ENCODE measurements around the gene ETV3.

ETV3 gene

DNA sequence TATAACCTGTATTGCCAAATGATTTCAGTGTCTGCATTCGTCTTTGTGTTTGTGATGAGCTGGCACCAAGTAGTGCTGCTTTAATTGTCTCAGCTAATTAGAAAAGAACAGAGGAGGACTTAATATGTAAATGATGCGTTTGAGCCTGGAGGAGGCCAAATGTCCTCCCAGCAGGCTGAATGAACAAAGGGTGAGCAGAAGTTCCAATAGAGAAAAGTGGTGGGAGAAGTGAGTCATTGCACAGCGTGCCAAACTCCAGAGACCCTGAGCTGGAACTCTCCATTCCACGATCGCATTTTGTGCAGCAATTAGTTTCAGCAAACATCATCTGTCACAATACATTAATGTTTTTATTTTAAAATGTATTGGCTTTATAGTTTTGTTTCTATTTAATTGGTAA lies 56.5 kb downstream of the ETV3 start:
- Histone ChIP-seq H3K18ac (ENCODE audit: low read length) (no peak overlapping the region), H3K4me2 (ENCODE audit: low read length) (no peak overlapping the region), H2BK5ac (ENCODE audit: low read length) (no peak overlapping the region), H3K27me3 (ENCODE audit: insufficient read depth, low read length, poor library complexity) (no peaks in the 10 kb centered on the region), H3K27ac (ENCODE audit: low read depth, low read length) (no peak overlapping the region), H4K5ac (ENCODE audit: low read length) (no peak overlapping the region), H4K8ac (ENCODE audit: low read depth, low read length) (no peak overlapping the region), H3K36me3 (ENCODE audit: control insufficient read depth, insufficient read depth, low read length) (no peaks in the 10 kb centered on the region), H3K79me1 (ENCODE audit: low read length) (no peaks in the 10 kb centered on the region), H3K4me1 (ENCODE audit: control insufficient read depth, low read depth, low read length) (no peaks in the 10 kb centered on the region), H2BK15ac (replicated peaks; ENCODE audit: low read depth) (no peak overlapping the region), H3K56ac (ENCODE audit: low read length) (no peak overlapping the region), H2BK120ac (ENCODE audit: low read depth, low read length) (no peak overlapping the region), H3K79me2 (ENCODE audit: control insufficient read depth, insufficient read depth, low read length) (no peaks in the 10 kb centered on the region), H3K23ac (ENCODE audit: low read length) (no peak overlapping the region), H3K9ac (ENCODE audit: low read length) (no peak overlapping the region), H3K4me3 (ENCODE audit: low read length) (no peak overlapping the region), H2AK5ac (ENCODE audit: low read length) (no peak overlapping the region), H3K4ac (ENCODE audit: low read depth, low read length) (no peak overlapping the region)
- DNase-seq: peak; percentile 52
- WGBS (ENCODE audit: extremely low coverage, insufficient coverage, low lambda C conversion rate): no CpG with 5 or more reads among the region's 5 CpGs

DNA sequence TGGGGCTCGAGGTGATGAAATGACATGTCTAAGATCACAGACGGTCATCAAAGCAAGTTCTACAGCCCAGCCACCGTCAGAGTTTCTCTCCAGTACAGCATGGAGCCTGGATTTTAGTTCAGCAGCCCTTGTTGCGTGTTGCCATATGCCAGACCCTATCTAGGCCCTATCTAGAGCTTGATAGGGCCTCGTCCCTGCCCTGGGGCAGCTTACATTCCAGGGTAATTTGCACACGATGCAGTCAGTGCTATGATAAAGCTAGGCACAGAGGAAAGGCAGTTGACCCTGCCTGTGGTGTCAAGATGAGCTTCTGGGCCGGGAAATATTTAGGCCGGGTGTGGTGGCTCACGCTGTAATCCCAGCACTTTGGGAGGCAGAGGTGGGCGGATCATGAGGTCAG lies 57.5 kb downstream of the ETV3 start:
- Histone ChIP-seq H3K18ac (ENCODE audit: low read length) (no peak overlapping the region), H3K27me3 (ENCODE audit: insufficient read depth, low read length, poor library complexity) (no peaks in the 10 kb centered on the region), H3K9ac (ENCODE audit: low read length) (no peak overlapping the region), H3K79me1 (ENCODE audit: low read length) (no peaks in the 10 kb centered on the region), H2BK5ac (ENCODE audit: low read length) (no peak overlapping the region), H2BK120ac (ENCODE audit: low read depth, low read length) (no peak overlapping the region), H3K36me3 (ENCODE audit: control insufficient read depth, insufficient read depth, low read length) (no peaks in the 10 kb centered on the region), H3K4me2 (ENCODE audit: low read length) (no peak overlapping the region), H2BK15ac (replicated peaks; ENCODE audit: low read depth) (no peak overlapping the region), H2AK5ac (ENCODE audit: low read length) (no peak overlapping the region), H3K4me1 (ENCODE audit: control insufficient read depth, low read depth, low read length) (no peaks in the 10 kb centered on the region), H3K79me2 (ENCODE audit: control insufficient read depth, insufficient read depth, low read length) (no peaks in the 10 kb centered on the region), H3K27ac (ENCODE audit: low read depth, low read length) (no peak overlapping the region), H3K23ac (ENCODE audit: low read length) (no peak overlapping the region), H3K4me3 (ENCODE audit: low read length) (no peak overlapping the region), H4K8ac (ENCODE audit: low read depth, low read length) (no peak overlapping the region), H3K56ac (ENCODE audit: low read length) (no peak overlapping the region), H3K4ac (ENCODE audit: low read depth, low read length) (no peak overlapping the region), H4K5ac (ENCODE audit: low read length) (no peak overlapping the region)
- WGBS (ENCODE audit: extremely low coverage, insufficient coverage, low lambda C conversion rate): no CpG with 5 or more reads among the region's 10 CpGs
- DNase-seq: peak; percentile 56

DNA sequence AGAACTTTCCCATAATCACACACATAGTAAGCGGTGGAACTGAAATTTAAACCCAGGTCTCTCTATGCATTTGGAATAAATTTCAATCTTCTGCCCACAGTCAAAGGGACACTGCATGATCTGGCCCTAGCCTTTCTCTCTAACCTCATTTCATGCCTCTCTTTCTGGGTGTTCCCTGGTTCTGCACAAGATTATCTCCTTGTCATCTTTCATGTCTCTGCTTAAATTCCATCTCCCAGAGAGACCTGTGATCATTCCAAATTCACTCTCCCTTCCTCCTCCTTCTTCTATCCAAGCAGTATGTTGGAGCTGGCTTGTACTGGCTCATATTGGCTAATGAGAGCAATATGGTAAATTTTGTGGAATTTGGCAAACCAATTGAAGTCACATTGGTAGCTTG lies 60.8 kb downstream of the ETV3 start:
- no peak overlapping the region for H4K8ac ChIP-seq (ENCODE audit: low read depth, low read length)
- H3K36me3 ChIP-seq (ENCODE audit: control insufficient read depth, insufficient read depth, low read length): no peaks in the 10 kb centered on the region
- H3K4me3 ChIP-seq (ENCODE audit: low read length): no peak overlapping the region
- H3K79me1 ChIP-seq (ENCODE audit: low read length): no peaks in the 10 kb centered on the region
- DNase-seq: no peak
- H3K9ac ChIP-seq (ENCODE audit: low read length): no peak overlapping the region
- H3K27ac ChIP-seq (ENCODE audit: low read depth, low read length): no peak overlapping the region
- H3K4me1 ChIP-seq (ENCODE audit: control insufficient read depth, low read depth, low read length): no peaks in the 10 kb centered on the region
- H2BK15ac ChIP-seq (replicated peaks; ENCODE audit: low read depth): no peak overlapping the region
- no peak overlapping the region for H3K18ac ChIP-seq (ENCODE audit: low read length)
- WGBS (ENCODE audit: extremely low coverage, insufficient coverage, low lambda C conversion rate): no CpG with 5 or more reads among the region's 1 CpG
- H3K56ac ChIP-seq (ENCODE audit: low read length): no peak overlapping the region
- no peak overlapping the region for H2BK120ac ChIP-seq (ENCODE audit: low read depth, low read length)
- no peak overlapping the region for H3K4me2 ChIP-seq (ENCODE audit: low read length)
- no peak overlapping the region for H2AK5ac ChIP-seq (ENCODE audit: low read length)
- no peaks in the 10 kb centered on the region for H3K27me3 ChIP-seq (ENCODE audit: insufficient read depth, low read length, poor library complexity)
- H3K79me2 ChIP-seq (ENCODE audit: control insufficient read depth, insufficient read depth, low read length): no peaks in the 10 kb centered on the region
- no peak overlapping the region for H3K23ac ChIP-seq (ENCODE audit: low read length)
- no peak overlapping the region for H3K4ac ChIP-seq (ENCODE audit: low read depth, low read length)
- H4K5ac ChIP-seq (ENCODE audit: low read length): no peak overlapping the region
- no peak overlapping the region for H2BK5ac ChIP-seq (ENCODE audit: low read length)

DNA sequence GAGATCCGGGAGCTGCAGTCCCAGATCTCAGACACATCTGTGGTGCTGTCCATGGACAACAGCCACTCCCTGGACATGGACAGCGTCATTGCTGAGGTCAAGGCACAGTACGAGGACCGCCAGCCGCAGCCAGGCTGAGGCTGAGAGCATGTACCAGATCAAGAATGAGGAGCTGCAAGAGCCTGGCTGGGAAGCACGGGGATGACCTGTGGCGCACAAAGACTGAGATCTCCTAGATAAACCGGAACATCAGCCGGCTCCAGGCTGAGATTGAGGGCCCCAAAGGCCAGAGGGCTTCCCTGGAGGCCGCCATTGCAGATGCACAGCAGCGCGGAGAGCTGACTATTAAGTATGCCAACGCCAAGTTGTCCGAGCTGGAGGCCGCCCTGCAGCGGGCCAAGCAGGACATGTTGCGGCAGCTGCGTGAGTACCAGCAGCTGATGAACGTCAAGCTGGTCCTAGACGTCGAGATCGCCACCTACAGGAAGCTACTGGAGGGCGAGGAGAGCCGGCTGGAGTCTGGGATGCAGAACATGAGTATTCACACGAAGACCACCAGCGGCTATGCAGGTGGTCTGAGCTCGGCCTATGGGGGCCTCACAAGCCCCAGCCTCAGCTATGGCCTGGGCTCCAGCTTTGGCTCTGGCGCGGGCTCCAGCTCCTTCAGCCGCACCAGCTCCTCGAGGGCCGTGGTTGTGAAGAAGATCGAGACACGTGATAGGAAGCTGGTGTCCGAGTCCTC lies 64.1 kb downstream of the ETV3 start:
- H2AK5ac ChIP-seq (ENCODE audit: low read length): no peak overlapping the region
- H3K27ac ChIP-seq (ENCODE audit: low read depth, low read length): no peak overlapping the region
- no CpG with 5 or more reads among the region's 35 CpGs for WGBS (ENCODE audit: extremely low coverage, insufficient coverage, low lambda C conversion rate)
- no peak overlapping the region for H3K4me3 ChIP-seq (ENCODE audit: low read length)
- no peaks in the 10 kb centered on the region for H3K4me1 ChIP-seq (ENCODE audit: control insufficient read depth, low read depth, low read length)
- H2BK15ac ChIP-seq (replicated peaks; ENCODE audit: low read depth): no peak overlapping the region
- peak; percentile 81 for DNase-seq
- H4K8ac ChIP-seq (ENCODE audit: low read depth, low read length): no peak overlapping the region
- H3K18ac ChIP-seq (ENCODE audit: low read length): no peak overlapping the region
- H3K36me3 ChIP-seq (ENCODE audit: control insufficient read depth, insufficient read depth, low read length): no peaks in the 10 kb centered on the region
- no peaks in the 10 kb centered on the region for H3K79me2 ChIP-seq (ENCODE audit: control insufficient read depth, insufficient read depth, low read length)
- H3K27me3 ChIP-seq (ENCODE audit: insufficient read depth, low read length, poor library complexity): no peaks in the 10 kb centered on the region
- no peak overlapping the region for H2BK5ac ChIP-seq (ENCODE audit: low read length)
- no peaks in the 10 kb centered on the region for H3K79me1 ChIP-seq (ENCODE audit: low read length)
- no peak overlapping the region for H4K5ac ChIP-seq (ENCODE audit: low read length)
- H2BK120ac ChIP-seq (ENCODE audit: low read depth, low read length): no peak overlapping the region
- no peak overlapping the region for H3K4me2 ChIP-seq (ENCODE audit: low read length)
- H3K23ac ChIP-seq (ENCODE audit: low read length): no peak overlapping the region
- H3K56ac ChIP-seq (ENCODE audit: low read length): no peak overlapping the region
- H3K9ac ChIP-seq (ENCODE audit: low read length): no peak overlapping the region
- H3K4ac ChIP-seq (ENCODE audit: low read depth, low read length): no peak overlapping the region

All from mesendoderm (in vitro differentiated cells).